OCI-LY7 (cell line): ENCODE data around the gene RAD51B. TPM values are rescaled to one million over a fixed set of nuclear protein-coding genes. Genes with fewer than 3 reads are reported as not detected.

ENCODE experiments used
- BruUV-seq: library from RNA; stranded (reverse); fragments of 400-500 nt; replicated peaks from 2 replicates; lab custom pipeline; 2021; lab: Mats Ljungman, UMichigan
- CTCF ChIA-PET: fragments of 300-600 bp; sonication (Branson Sonifier 250); formaldehyde crosslinking; loops from one replicate; lab custom pipeline; 2022; ENCODE audit warnings: antibody characterized with exemption; ENCODE audit not compliant: unreplicated experiment; lab: Charles Lee
- POLR2A ChIA-PET: fragments of 300-600 bp; sonication (Branson Sonifier 250); formaldehyde crosslinking; loops from one replicate; lab custom pipeline; 2022; ENCODE audit warnings: antibody characterized with exemption; lab: Charles Lee
- DNase-seq: peaks from one replicate; pipeline ENCODE4 v3.0.0-alpha.2; 2015; ENCODE audit warnings: low spot score
- H2AFZ ChIP-seq: fragments of 200-600 bp; sonication (generic), shearing (Covaris generic); 2 replicates; pipeline ENCODE4 v1.6.1; 2014; ENCODE audit warnings: mild to moderate bottlenecking, antibody characterized with exemption, low read length, moderate library complexity
- H3K27ac ChIP-seq: fragments of 200-600 bp; sonication (generic); 2 replicates; pipeline ENCODE4 v1.5.1; 2014; ENCODE audit warnings: mixed run types, low read depth, mild to moderate bottlenecking, moderate library complexity, low read length, inconsistent platforms; ENCODE audit not compliant: poor library complexity, severe bottlenecking
- H3K36me3 ChIP-seq: fragments of 200-600 bp; sonication (generic); 2 replicates; pipeline ENCODE4 v1.6.1; 2014; ENCODE audit warnings: mild to moderate bottlenecking, antibody characterized with exemption, low read length, moderate library complexity, mixed read lengths; ENCODE audit not compliant: insufficient read depth
- H3K4me1 ChIP-seq: fragments of 200-600 bp; sonication (generic); 2 replicates; pipeline ENCODE4 v1.5.1; 2014; ENCODE audit warnings: mild to moderate bottlenecking, low read length; ENCODE audit not compliant: insufficient read depth, poor library complexity, severe bottlenecking
- H3K4me2 ChIP-seq: fragments of 200-600 bp; sonication (generic); 2 replicates; pipeline ENCODE4 v1.6.1; 2014; ENCODE audit warnings: mild to moderate bottlenecking, low read length
- H3K4me3 ChIP-seq: fragments of 200-600 bp; sonication (generic); 2 replicates; pipeline ENCODE4 v1.5.1; 2014; ENCODE audit warnings: mild to moderate bottlenecking, low read depth, low read length; ENCODE audit not compliant: poor library complexity, severe bottlenecking
- H3K79me2 ChIP-seq: fragments of 200-600 bp; sonication (generic); 2 replicates; pipeline ENCODE4 v1.6.1; 2016; ENCODE audit warnings: low read depth, mild to moderate bottlenecking, low read length, moderate library complexity, mixed read lengths; ENCODE audit not compliant: insufficient read depth
- H3K9me2 ChIP-seq: fragments of 200-600 bp; sonication (generic); 2 replicates; pipeline ENCODE4 v1.6.1; 2016; ENCODE audit warnings: mild to moderate bottlenecking, low read length, mixed read lengths; ENCODE audit not compliant: insufficient read depth
- H3K9me3 ChIP-seq: fragments of 200-600 bp; sonication (generic); 2 replicates; pipeline ENCODE4 v1.6.1; 2014; ENCODE audit warnings: mild to moderate bottlenecking, mixed run types, low read length, mixed read lengths
- H4K20me1 ChIP-seq: fragments of 200-600 bp; sonication (generic); 2 replicates; pipeline ENCODE4 v1.6.1; 2014; ENCODE audit warnings: mild to moderate bottlenecking, antibody characterized with exemption, low read length, moderate library complexity, mixed read lengths; ENCODE audit not compliant: insufficient read depth
- EZH2phosphoT487 ChIP-seq: fragments of 200-600 bp; sonication (generic); IDR thresholded peaks from 2 replicates; pipeline ENCODE4 v1.6.1; 2018; ENCODE audit warnings: low read depth, borderline replicate concordance, mild to moderate bottlenecking, mixed run types, antibody characterized with exemption, low read length, moderate library complexity, mixed read lengths
- intact Hi-C: fragments of 100-400 bp; cut with micrococcal nuclease; formaldehyde crosslinking; loops from one replicate; pipeline ENCODE4 v1.10.0; 2022; ENCODE audit not compliant: unreplicated experiment
- total RNA-seq, 2 experiments: library from RNA; depleted of rRNA in 1 of 2; stranded (reverse); fragments of >200 nt in 1 of 2; shearing (Covaris generic) in 1 of 2; gene quantifications; 2 replicates each; pipeline ENCODE4 v1.2.3, GENCODE V29; 2014 to 2022
- TF ChIP-seq, protein P1 (sequence below): fragments of 200-600 bp; sonication (generic); conservative IDR thresholded peaks from 2 replicates; pipeline ENCODE4 v1.5.1; 2014; ENCODE audit warnings: mild to moderate bottlenecking, antibody characterized with exemption, low read length, moderate library complexity, mixed read lengths

The RAD51B gene
- total RNA-seq, 2 experiments from 2014 or later = 41.4 to 89.9 TPM

DNA sequence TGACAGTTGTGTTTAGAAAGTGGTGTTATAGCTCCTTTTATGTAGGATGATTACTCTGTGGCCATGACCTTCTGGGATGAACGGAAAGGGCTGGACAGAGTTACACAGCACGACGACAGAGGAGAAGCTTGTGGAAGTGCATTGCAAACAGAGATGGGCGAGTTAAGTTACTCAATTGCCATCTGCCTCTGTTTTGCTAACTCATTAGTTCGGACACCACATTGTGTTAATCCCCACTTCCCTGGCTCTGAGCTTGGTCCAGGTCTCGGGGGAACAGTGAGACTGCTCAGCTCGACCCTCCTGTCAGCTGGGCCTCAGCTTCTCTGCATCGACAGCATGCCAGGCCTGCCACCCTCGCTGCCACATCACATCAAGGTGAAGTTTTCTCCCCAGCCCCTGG, 565.3 kb downstream of the RAD51B start:
- H3K9me3 ChIP-seq = no peaks in the 10 kb centered on the region
- no peaks in the 10 kb centered on the region for H4K20me1 ChIP-seq
- H3K36me3 ChIP-seq = no peaks in the 10 kb centered on the region
- no peak overlapping the region for H3K4me2 ChIP-seq
- POLR2A ChIA-PET = no interaction called here
- H3K27ac ChIP-seq = no peak overlapping the region
- H3K4me3 ChIP-seq = no peak overlapping the region
- peaks cover 19% of the 10 kb centered on the region for H3K4me1 ChIP-seq
- DNase-seq = no peak
- H2AFZ ChIP-seq = no peak overlapping the region
- intact Hi-C loops = no loop called here
- no peaks in the 10 kb centered on the region for H3K9me2 ChIP-seq
- H3K79me2 ChIP-seq = no peaks in the 10 kb centered on the region
- CTCF ChIA-PET = no interaction called here
- TF ChIP-seq, protein P1, sequence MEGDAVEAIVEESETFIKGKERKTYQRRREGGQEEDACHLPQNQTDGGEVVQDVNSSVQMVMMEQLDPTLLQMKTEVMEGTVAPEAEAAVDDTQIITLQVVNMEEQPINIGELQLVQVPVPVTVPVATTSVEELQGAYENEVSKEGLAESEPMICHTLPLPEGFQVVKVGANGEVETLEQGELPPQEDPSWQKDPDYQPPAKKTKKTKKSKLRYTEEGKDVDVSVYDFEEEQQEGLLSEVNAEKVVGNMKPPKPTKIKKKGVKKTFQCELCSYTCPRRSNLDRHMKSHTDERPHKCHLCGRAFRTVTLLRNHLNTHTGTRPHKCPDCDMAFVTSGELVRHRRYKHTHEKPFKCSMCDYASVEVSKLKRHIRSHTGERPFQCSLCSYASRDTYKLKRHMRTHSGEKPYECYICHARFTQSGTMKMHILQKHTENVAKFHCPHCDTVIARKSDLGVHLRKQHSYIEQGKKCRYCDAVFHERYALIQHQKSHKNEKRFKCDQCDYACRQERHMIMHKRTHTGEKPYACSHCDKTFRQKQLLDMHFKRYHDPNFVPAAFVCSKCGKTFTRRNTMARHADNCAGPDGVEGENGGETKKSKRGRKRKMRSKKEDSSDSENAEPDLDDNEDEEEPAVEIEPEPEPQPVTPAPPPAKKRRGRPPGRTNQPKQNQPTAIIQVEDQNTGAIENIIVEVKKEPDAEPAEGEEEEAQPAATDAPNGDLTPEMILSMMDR = no peak
- TF ChIP-seq EZH2phosphoT487 = no peak
- BruUV-seq = no TSS peak

DNA sequence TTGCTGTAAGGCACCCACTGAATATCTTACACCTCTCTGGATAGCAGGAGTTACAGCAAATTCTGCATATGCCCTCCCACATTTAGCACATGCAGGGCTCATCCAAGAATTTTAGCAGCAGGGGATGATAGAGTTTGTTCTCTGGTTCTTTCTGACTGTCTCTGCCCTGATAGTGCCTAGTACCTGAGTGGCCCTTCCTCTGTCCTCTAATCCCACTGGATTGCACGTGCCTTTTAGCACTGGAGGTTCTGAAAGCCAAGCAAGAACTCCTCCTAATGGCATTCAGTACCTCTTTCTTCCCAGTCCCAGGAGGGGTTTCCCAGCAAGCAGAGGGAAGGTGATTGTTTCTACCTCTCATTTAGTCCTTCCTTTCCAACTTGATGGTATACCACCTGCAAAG, 566.9 kb downstream of the RAD51B start:
- Histone ChIP-seq H4K20me1 (no peaks in the 10 kb centered on the region), H3K4me2 (no peak overlapping the region), H3K4me1 (peaks cover 11% of the 10 kb centered on the region), H2AFZ (no peak overlapping the region), H3K79me2 (no peaks in the 10 kb centered on the region), H3K36me3 (no peaks in the 10 kb centered on the region), H3K27ac (no peak overlapping the region), H3K9me3 (no peaks in the 10 kb centered on the region), H3K4me3 (no peak overlapping the region), H3K9me2 (no peaks in the 10 kb centered on the region)
- TF ChIP-seq, protein P1 = no peak
- TF ChIP-seq EZH2phosphoT487 = no peak
- ChIA-PET CTCF (no interaction called here), POLR2A (interaction anchor here (4.5 kb wide), 1 partner anchor 9 kb away, joined by 20 read pairs; no protein-coding TSS in a partner anchor)
- no TSS peak for BruUV-seq
- intact Hi-C loops = no loop called here
- DNase-seq = no peak

DNA sequence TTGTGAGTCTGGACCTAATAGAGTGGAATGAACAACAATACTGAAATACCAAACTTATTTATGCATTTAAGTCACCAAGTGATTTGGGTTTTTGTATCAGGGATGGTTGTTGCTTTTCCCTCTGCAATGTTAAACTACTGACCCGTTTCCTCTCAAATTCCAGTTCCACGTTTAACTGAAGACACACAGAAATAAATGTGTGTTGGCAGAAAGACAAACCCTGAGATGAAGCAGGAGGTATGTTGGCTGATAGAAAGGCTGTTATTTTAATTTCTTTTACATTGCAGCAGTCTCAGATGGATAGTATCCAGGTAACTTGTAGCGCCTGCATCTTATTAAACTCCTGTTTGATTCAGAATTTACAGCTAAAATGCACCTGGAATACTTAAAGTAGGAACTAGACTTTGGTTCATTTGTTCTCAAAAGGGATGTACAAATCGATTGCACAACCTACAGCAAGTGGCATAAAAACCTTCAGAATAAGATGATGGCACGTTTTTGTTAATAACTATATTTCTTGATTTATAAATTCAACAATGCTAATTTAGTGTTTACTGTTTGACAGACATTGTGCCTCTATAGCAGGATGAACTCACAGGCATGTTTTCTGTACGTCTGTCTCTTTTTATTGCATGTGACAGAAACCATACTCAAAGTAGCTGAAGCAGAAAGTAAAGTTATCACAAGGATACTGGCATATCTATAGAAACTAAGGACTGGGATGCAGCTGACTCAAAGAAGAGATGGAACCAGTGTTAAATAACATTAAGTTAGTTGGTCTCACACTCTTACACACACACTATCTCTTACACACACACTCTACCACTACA, 567.6 kb downstream of the RAD51B start:
- TF ChIP-seq, protein P1 = no peak
- no peak for TF ChIP-seq EZH2phosphoT487
- Histone ChIP-seq H3K9me2 (no peaks in the 10 kb centered on the region), H3K4me3 (no peak overlapping the region), H3K4me1 (peaks cover 11% of the 10 kb centered on the region), H3K9me3 (no peaks in the 10 kb centered on the region), H3K36me3 (no peaks in the 10 kb centered on the region), H2AFZ (no peak overlapping the region), H3K27ac (no peak overlapping the region), H3K4me2 (no peak overlapping the region), H4K20me1 (no peaks in the 10 kb centered on the region), H3K79me2 (no peaks in the 10 kb centered on the region)
- CTCF ChIA-PET = no interaction called here
- BruUV-seq = no TSS peak
- no peak for DNase-seq
- intact Hi-C loops = no loop called here
- POLR2A ChIA-PET = interaction anchor here (1.8 to 4.5 kb wide), 2 partner anchors 10 to 13 kb away, joined by 4 to 20 read pairs; no protein-coding TSS in a partner anchor
